HepG2 (cell line): ENCODE data around the gene CUL4B. TPM values are rescaled to one million over a fixed set of nuclear protein-coding genes. Genes with fewer than 3 reads are reported as not detected.

Experiments used
- CSRNP1 ChIP-seq: sonication (generic); formaldehyde crosslinking; IDR thresholded peaks from 2 replicates; pipeline ENCODE4 v1.8.1; 2023; ENCODE audit warnings: mild to moderate bottlenecking, missing genetic modification reagents
- FOXM1 ChIP-seq: sonication (generic); formaldehyde crosslinking; IDR thresholded peaks from 2 replicates; pipeline ENCODE4 v1.5.0; 2020; ENCODE audit warnings: missing genetic modification reagents
- FOXP4 ChIP-seq: sonication (generic); formaldehyde crosslinking; IDR thresholded peaks from 2 replicates; pipeline ENCODE4 v1.4.0; 2020; ENCODE audit warnings: missing genetic modification reagents
- GATA4 ChIP-seq: sonication (generic); IDR thresholded peaks from 2 replicates; pipeline ENCODE4 v1.6.1; 2016; ENCODE audit warnings: antibody characterized with exemption, low read depth, borderline replicate concordance
- IRF9 ChIP-seq: sonication (generic); formaldehyde crosslinking; IDR thresholded peaks from 2 replicates; pipeline ENCODE4 v1.8.0; 2022; ENCODE audit warnings: missing genetic modification reagents, mild to moderate bottlenecking, borderline replicate concordance
- KMT2A ChIP-seq: sonication (generic); formaldehyde crosslinking; IDR thresholded peaks from 2 replicates; pipeline ENCODE4 v1.4.0; 2020; ENCODE audit warnings: missing genetic modification reagents
- MAF1 ChIP-seq: sonication (generic); formaldehyde crosslinking; IDR thresholded peaks from 2 replicates; pipeline ENCODE4 v1.5.0; 2020; ENCODE audit warnings: missing genetic modification reagents, borderline replicate concordance
- MTF2 ChIP-seq: sonication (generic); formaldehyde crosslinking; IDR thresholded peaks from 2 replicates; pipeline ENCODE4 v1.5.0; 2020; ENCODE audit warnings: missing genetic modification reagents, borderline replicate concordance
- NR2C2 ChIP-seq: sonication (generic); formaldehyde crosslinking; IDR thresholded peaks from 2 replicates; pipeline ENCODE4 v1.4.0; 2020; ENCODE audit warnings: missing genetic modification reagents, mild to moderate bottlenecking, moderate library complexity, borderline replicate concordance
- RBM22 ChIP-seq: fragments of 200-400 bp; formaldehyde crosslinking; optimal IDR thresholded peaks from 2 replicates; pipeline ENCODE3; 2017; ENCODE audit warnings: mild to moderate bottlenecking, low read length, moderate library complexity
- RFX5 ChIP-seq: IDR thresholded peaks from 2 replicates; pipeline ENCODE4 v1.6.1; 2011; ENCODE audit warnings: low read depth, low read length, improper control_type of control experiment
- TBX3 ChIP-seq: fragments of 450-650 bp; IDR thresholded peaks from 2 replicates; pipeline ENCODE4 v1.6.1; 2017; ENCODE audit warnings: antibody characterized with exemption, mild to moderate bottlenecking, inconsistent platforms, borderline replicate concordance
- TFE3 ChIP-seq: IDR thresholded peaks from 2 replicates; pipeline ENCODE4 v1.6.1; 2016
- WIZ ChIP-seq: sonication (generic); formaldehyde crosslinking; IDR thresholded peaks from 2 replicates; pipeline ENCODE4 v1.5.1; 2020; ENCODE audit warnings: mild to moderate bottlenecking, missing genetic modification reagents
- ZNF609 ChIP-seq: sonication (generic); formaldehyde crosslinking; IDR thresholded peaks from 2 replicates; pipeline ENCODE4 v1.4.0; 2020; ENCODE audit warnings: mild to moderate bottlenecking, missing genetic modification reagents, borderline replicate concordance
- ZNF703 ChIP-seq: sonication (generic); formaldehyde crosslinking; IDR thresholded peaks from 2 replicates; pipeline ENCODE4 v1.5.1; 2020; ENCODE audit warnings: missing genetic modification reagents, mild to moderate bottlenecking, moderate library complexity, borderline replicate concordance
- ZNF775 ChIP-seq: sonication (generic); formaldehyde crosslinking; IDR thresholded peaks from 2 replicates; pipeline ENCODE4 v1.4.0; 2020; ENCODE audit warnings: missing genetic modification reagents, mild to moderate bottlenecking, moderate library complexity, borderline replicate concordance
- polyA plus RNA-seq, 8 experiments: library from polyadenylated mRNA; depleted of rRNA in 3 of 8; stranded (reverse) in 7 of 8; unstranded in 1 of 8; fragments of >200 nt; fragmentation: Illumina TruSeq in 4 of 8; extraction: Trizol in 4 of 8; gene quantifications; 2 replicates each; pipeline versions ENCODE4 v1.2.1 to v1.2.3, GENCODE V29; 2011 to 2016; ENCODE audit warnings: low read depth in 4 of 8, missing spikeins in 1 of 8, mixed read lengths in 1 of 8; ENCODE audit not compliant: insufficient read depth in 1 of 8
- total RNA-seq, 5 experiments: library from RNA; depleted of rRNA; stranded (reverse); fragments of >200 nt; fragmentation: Illumina TruSeq; extraction: Trizol; gene quantifications; 2 replicates each; pipeline ENCODE4 v1.2.3, GENCODE V29; 2016; ENCODE audit warnings: low read depth in 1 of 5

The CUL4B gene
- total and polyA plus RNA-seq, 2 of the 13 experiments (the other 11 are each of a cell fraction or from before 2014, with no cell fraction given): 21.6 to 28.5 TPM

- TF ChIP-seq RFX5: no peak
- no peak for TF ChIP-seq CSRNP1 (CRISPR knock-in tag)
- TF ChIP-seq ZNF609 (CRISPR knock-in tag): no peak
- TF ChIP-seq TFE3 (CRISPR knock-in tag): peak; percentile 85
- no peak for TF ChIP-seq WIZ
- no peak for TF ChIP-seq MTF2 (CRISPR knock-in tag)
- TF ChIP-seq TBX3: no peak
- no peak for TF ChIP-seq KMT2A (CRISPR knock-in tag)
- no peak for TF ChIP-seq ZNF775 (CRISPR knock-in tag)
- no peak for TF ChIP-seq RBM22
- no peak for TF ChIP-seq IRF9 (CRISPR knock-in tag)
- no peak for TF ChIP-seq FOXM1 (CRISPR knock-in tag)
- no peak for TF ChIP-seq NR2C2
- no peak for TF ChIP-seq GATA4
- TF ChIP-seq MAF1: no peak
- TF ChIP-seq ZNF703 (CRISPR knock-in tag): no peak
- TF ChIP-seq FOXP4 (CRISPR knock-in tag): peak; percentile 54; the same call in 1 of the 2 replicates
These were observed at the start of gene CUL4B (continued) for GRCh38 chrX:120560842-120561633.
